Measurements from ENCODE around the gene ZBTB8B.

ZBTB8B gene

DNA sequence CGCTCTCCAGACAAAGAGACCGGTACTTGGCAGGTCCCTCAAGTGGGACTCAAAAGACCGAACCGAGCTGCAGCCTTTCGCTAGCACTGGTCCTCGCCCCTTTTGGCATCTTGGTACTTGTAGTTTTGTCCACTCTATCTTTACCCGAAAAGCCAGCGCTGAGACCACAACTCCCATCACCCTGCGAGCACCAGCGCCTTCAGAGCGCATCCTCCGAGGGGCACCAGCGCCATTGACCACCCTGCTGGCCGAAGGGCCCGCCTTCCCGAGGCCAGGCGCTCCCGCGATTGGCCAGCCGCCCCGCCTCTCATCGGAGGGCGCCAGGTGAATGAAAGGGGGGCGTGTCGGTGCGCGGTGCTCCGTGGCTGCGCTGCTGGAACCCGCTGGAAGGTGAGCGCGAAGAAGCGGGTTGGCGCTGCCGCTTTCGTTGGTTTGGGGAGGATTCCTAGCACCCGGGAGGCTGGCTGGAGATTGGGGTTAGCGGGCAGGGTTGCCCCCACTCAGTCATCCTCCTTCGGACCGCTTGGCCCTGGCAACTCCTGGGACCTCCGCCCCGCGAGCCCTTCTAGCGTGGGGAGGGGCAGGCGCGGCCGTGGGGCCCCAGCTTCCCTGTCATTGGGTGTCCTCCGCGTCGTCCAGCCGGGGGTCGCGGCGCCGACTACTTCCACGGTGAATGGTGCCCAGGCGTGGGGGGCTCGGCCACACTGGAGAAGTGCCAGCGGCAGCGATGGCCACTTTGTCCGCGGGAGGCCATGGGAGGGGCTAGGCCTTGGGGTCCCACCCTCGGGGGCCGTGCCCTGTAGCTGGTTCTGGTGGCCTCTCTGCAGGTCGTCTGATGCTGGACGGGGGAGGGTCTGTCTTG is at the start of gene ZBTB8B (continued):
- TF ChIP-seq, protein P1, sequence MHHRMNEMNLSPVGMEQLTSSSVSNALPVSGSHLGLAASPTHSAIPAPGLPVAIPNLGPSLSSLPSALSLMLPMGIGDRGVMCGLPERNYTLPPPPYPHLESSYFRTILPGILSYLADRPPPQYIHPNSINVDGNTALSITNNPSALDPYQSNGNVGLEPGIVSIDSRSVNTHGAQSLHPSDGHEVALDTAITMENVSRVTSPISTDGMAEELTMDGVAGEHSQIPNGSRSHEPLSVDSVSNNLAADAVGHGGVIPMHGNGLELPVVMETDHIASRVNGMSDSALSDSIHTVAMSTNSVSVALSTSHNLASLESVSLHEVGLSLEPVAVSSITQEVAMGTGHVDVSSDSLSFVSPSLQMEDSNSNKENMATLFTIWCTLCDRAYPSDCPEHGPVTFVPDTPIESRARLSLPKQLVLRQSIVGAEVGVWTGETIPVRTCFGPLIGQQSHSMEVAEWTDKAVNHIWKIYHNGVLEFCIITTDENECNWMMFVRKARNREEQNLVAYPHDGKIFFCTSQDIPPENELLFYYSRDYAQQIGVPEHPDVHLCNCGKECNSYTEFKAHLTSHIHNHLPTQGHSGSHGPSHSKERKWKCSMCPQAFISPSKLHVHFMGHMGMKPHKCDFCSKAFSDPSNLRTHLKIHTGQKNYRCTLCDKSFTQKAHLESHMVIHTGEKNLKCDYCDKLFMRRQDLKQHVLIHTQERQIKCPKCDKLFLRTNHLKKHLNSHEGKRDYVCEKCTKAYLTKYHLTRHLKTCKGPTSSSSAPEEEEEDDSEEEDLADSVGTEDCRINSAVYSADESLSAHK (tag by site-specific recombination; IDR thresholded peaks at IDR 0.05), result no peak
- TF ChIP-seq ZNF398 (tag by site-specific recombination; IDR thresholded peaks at IDR 0.05) (0 out of 2 replicates have a peak, but pooled peaks have one; percentile 14), SP3 (tag by site-specific recombination; IDR thresholded peaks at IDR 0.05) (peak; percentile 90), ZNF585B (tag by site-specific recombination; IDR thresholded peaks at IDR 0.05) (peak; percentile 11; the same call in 1 of the 2 replicates), SP7 (tag by site-specific recombination; IDR thresholded peaks at IDR 0.05) (peak; percentile 18; the same call in 1 of the 2 replicates), ZNF791 (tag by site-specific recombination; IDR thresholded peaks at IDR 0.05) (no peak), ZNF501 (tag by site-specific recombination; IDR thresholded peaks at IDR 0.05) (0 out of 2 replicates have a peak, but pooled peaks have one; percentile 40), ZNF664 (tag by site-specific recombination; IDR thresholded peaks at IDR 0.05) (no peak), ZNF660 (tag by site-specific recombination; IDR thresholded peaks at IDR 0.05) (no peak), ZNF776 (tag by site-specific recombination; IDR thresholded peaks at IDR 0.05; ENCODE audit: borderline replicate concordance) (no peak), ZNF843 (tag by site-specific recombination; IDR thresholded peaks at IDR 0.05) (peak; percentile 10; the same call in 1 of the 2 replicates), FEZF1 (tag by site-specific recombination; IDR thresholded peaks at IDR 0.05) (peak; percentile 77), TRIM28 (IDR thresholded peaks at IDR 0.05; ENCODE audit: borderline replicate concordance, low read length) (peak; percentile 74; the same call in 1 of the 2 replicates), SCRT2 (tag by site-specific recombination; IDR thresholded peaks at IDR 0.05) (peak; percentile 80; the same call in 1 of the 2 replicates), ZNF184 (tag by site-specific recombination; IDR thresholded peaks at IDR 0.05) (no peak), ZNF521 (tag by site-specific recombination; IDR thresholded peaks at IDR 0.05) (no peak), ZBTB20 (tag by site-specific recombination; IDR thresholded peaks at IDR 0.05) (peak; percentile 78; the same call in 1 of the 2 replicates), ZNF777 (tag by site-specific recombination; IDR thresholded peaks at IDR 0.05; ENCODE audit: borderline replicate concordance) (peak; percentile 95; the same call in 1 of the 2 replicates)
- TF ChIP-seq, protein P2, sequence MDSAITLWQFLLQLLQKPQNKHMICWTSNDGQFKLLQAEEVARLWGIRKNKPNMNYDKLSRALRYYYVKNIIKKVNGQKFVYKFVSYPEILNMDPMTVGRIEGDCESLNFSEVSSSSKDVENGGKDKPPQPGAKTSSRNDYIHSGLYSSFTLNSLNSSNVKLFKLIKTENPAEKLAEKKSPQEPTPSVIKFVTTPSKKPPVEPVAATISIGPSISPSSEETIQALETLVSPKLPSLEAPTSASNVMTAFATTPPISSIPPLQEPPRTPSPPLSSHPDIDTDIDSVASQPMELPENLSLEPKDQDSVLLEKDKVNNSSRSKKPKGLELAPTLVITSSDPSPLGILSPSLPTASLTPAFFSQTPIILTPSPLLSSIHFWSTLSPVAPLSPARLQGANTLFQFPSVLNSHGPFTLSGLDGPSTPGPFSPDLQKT (IDR thresholded peaks at IDR 0.05; ENCODE audit: borderline replicate concordance, low read depth, low read length), result no peak
- TF ChIP-seq, protein P3, sequence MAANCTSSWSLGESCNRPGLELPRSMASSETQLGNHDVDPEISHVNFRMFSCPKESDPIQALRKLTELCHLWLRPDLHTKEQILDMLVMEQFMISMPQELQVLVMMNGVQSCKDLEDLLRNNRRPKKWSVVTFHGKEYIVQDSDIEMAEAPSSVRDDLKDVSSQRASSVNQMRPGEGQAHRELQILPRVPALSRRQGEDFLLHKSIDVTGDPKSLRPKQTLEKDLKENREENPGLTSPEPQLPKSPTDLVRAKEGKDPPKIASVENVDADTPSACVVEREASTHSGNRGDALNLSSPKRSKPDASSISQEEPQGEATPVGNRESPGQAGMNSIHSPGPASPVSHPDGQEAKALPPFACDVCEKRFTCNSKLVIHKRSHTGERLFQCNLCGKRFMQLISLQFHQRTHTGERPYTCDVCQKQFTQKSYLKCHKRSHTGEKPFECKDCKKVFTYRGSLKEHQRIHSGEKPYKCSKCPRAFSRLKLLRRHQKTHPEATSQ (tag by site-specific recombination; IDR thresholded peaks at IDR 0.05), result 0 out of 2 replicates have a peak, but pooled peaks have one; percentile 30
- TF ChIP-seq, protein P4, sequence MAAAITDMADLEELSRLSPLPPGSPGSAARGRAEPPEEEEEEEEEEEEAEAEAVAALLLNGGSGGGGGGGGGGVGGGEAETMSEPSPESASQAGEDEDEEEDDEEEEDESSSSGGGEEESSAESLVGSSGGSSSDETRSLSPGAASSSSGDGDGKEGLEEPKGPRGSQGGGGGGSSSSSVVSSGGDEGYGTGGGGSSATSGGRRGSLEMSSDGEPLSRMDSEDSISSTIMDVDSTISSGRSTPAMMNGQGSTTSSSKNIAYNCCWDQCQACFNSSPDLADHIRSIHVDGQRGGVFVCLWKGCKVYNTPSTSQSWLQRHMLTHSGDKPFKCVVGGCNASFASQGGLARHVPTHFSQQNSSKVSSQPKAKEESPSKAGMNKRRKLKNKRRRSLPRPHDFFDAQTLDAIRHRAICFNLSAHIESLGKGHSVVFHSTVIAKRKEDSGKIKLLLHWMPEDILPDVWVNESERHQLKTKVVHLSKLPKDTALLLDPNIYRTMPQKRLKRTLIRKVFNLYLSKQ (tag by site-specific recombination; IDR thresholded peaks at IDR 0.05; ENCODE audit: borderline replicate concordance), result no peak
- TF ChIP-seq, protein P5, sequence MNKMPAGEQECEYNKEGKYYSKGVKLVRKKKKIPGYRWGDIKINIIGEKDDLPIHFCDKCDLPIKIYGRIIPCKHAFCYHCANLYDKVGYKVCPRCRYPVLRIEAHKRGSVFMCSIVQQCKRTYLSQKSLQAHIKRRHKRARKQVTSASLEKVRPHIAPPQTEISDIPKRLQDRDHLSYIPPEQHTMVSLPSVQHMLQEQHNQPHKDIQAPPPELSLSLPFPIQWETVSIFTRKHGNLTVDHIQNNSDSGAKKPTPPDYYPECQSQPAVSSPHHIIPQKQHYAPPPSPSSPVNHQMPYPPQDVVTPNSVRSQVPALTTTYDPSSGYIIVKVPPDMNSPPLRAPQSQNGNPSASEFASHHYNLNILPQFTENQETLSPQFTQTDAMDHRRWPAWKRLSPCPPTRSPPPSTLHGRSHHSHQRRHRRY (tag by site-specific recombination; IDR thresholded peaks at IDR 0.05), result no peak
- TF ChIP-seq, protein P6, sequence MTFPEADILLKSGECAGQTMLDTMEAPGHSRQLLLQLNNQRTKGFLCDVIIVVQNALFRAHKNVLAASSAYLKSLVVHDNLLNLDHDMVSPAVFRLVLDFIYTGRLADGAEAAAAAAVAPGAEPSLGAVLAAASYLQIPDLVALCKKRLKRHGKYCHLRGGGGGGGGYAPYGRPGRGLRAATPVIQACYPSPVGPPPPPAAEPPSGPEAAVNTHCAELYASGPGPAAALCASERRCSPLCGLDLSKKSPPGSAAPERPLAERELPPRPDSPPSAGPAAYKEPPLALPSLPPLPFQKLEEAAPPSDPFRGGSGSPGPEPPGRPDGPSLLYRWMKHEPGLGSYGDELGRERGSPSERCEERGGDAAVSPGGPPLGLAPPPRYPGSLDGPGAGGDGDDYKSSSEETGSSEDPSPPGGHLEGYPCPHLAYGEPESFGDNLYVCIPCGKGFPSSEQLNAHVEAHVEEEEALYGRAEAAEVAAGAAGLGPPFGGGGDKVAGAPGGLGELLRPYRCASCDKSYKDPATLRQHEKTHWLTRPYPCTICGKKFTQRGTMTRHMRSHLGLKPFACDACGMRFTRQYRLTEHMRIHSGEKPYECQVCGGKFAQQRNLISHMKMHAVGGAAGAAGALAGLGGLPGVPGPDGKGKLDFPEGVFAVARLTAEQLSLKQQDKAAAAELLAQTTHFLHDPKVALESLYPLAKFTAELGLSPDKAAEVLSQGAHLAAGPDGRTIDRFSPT (tag by site-specific recombination; IDR thresholded peaks at IDR 0.05), result peak; percentile 52

Data from HEK293 (cell line).